WTC11 (cell line): ENCODE data around the gene ITPKB. TPM values are rescaled to one million over a fixed set of nuclear protein-coding genes. Genes with fewer than 3 reads are reported as not detected.

Source experiments
- ATAC-seq: fragments of 200-7000 bp; cut with Tn5 transposase; 2 replicates; pipeline ENCODE4 v1.10.0; 2021; ENCODE audit warnings: mild to moderate bottlenecking, moderate library complexity
- CTCF ChIA-PET: fragments of 300-600 bp; sonication (Branson Sonifier 250); formaldehyde crosslinking; loops from one replicate; lab custom pipeline; 2021; ENCODE audit warnings: antibody characterized with exemption; lab: Charles Lee
- POLR2A ChIA-PET: fragments of 350-600 bp; sonication (Branson Sonifier 250); formaldehyde crosslinking; loops from one replicate; lab custom pipeline; 2021; ENCODE audit warnings: antibody characterized with exemption; lab: Charles Lee
- DNase-seq: peaks from one replicate; pipeline ENCODE4 v3.0.0; 2021; ENCODE audit warnings: low spot score
- H3K27ac Mint-ChIP-seq: 2 replicates; pipeline ENCODE4 v1.8.0; 2021; ENCODE audit warnings: mixed read lengths
- H3K27me3 Mint-ChIP-seq: 2 replicates; pipeline ENCODE4 v1.8.0; 2021; ENCODE audit warnings: low read depth, mild to moderate bottlenecking, moderate library complexity, mixed read lengths
- H3K36me3 Mint-ChIP-seq: 2 replicates; pipeline ENCODE4 v1.8.0; 2021; ENCODE audit warnings: mixed read lengths
- H3K4me1 Mint-ChIP-seq: 2 replicates; pipeline ENCODE4 v1.8.0; 2022; ENCODE audit warnings: mixed read lengths
- H3K4me3 Mint-ChIP-seq: 2 replicates; pipeline ENCODE4 v1.8.0; 2021; ENCODE audit warnings: mild to moderate bottlenecking, moderate library complexity, mixed read lengths
- H3K9me3 Mint-ChIP-seq: 2 replicates; pipeline ENCODE4 v1.8.0; 2021; ENCODE audit warnings: mixed read lengths
- AR ChIP-seq: fragments of 250-450 bp; sonication (Bioruptor Pico); IDR thresholded peaks from 2 replicates; pipeline ENCODE4 v1.9.0; 2021; ENCODE audit warnings: mild to moderate bottlenecking
- ATF1 ChIP-seq: sonication (generic); formaldehyde crosslinking; IDR thresholded peaks from 2 replicates; pipeline ENCODE4 v1.8.1; 2023; ENCODE audit warnings: mild to moderate bottlenecking, moderate library complexity, missing genetic modification reagents
- ELF4 ChIP-seq: sonication (generic); formaldehyde crosslinking; IDR thresholded peaks from 2 replicates; pipeline ENCODE4 v1.8.1; 2022; ENCODE audit warnings: low read depth, mild to moderate bottlenecking, moderate library complexity, missing genetic modification reagents
- NFATC4 ChIP-seq: fragments of 250-450 bp; sonication (Bioruptor Pico); IDR thresholded peaks from 2 replicates; pipeline ENCODE4 v1.9.0; 2021; ENCODE audit warnings: mild to moderate bottlenecking
- STAT6 ChIP-seq: sonication (generic); formaldehyde crosslinking; conservative IDR thresholded peaks from 2 replicates; pipeline ENCODE4 v1.8.1; 2023; ENCODE audit warnings: mild to moderate bottlenecking, low read depth, missing genetic modification reagents, moderate library complexity
- ZNF281 ChIP-seq: sonication (generic); formaldehyde crosslinking; IDR thresholded peaks from 2 replicates; pipeline ENCODE4 v1.8.0; 2023; ENCODE audit warnings: mild to moderate bottlenecking, missing genetic modification reagents
- ZNF532 ChIP-seq: fragments of 250-450 bp; sonication (Bioruptor Pico); IDR thresholded peaks from 2 replicates; pipeline ENCODE4 v1.9.0; 2021; ENCODE audit warnings: mild to moderate bottlenecking, borderline replicate concordance
- total RNA-seq: library from RNA; stranded (reverse); gene quantifications from 3 replicates; pipeline ENCODE4 v1.2.3, GENCODE V29; 2021

The ITPKB gene
- total RNA-seq, 1 experiment from 2014 or later, result 15.6 TPM

GRCh38 chr1:226675715-226676357 lies 63.2 kb downstream of the ITPKB start:
- no peak overlapping the region for H3K27ac Mint-ChIP-seq
- peaks cover 44% of the 10 kb centered on the region for H3K4me1 Mint-ChIP-seq
- peaks cover 30% of the 10 kb centered on the region for H3K27me3 Mint-ChIP-seq
- ATAC-seq, result no peak
- ChIA-PET CTCF (no interaction called here), POLR2A (interaction anchor here (0.5 kb wide), 1 partner anchor 367 kb away, joined by 3 read pairs; no protein-coding TSS in a partner anchor)
- H3K4me3 Mint-ChIP-seq, result no peak overlapping the region
- no peaks in the 10 kb centered on the region for H3K9me3 Mint-ChIP-seq
- no peak for DNase-seq
- no peaks in the 10 kb centered on the region for H3K36me3 Mint-ChIP-seq
- no peak for TF ChIP-seq STAT6 (CRISPR knock-in tag)

GRCh38 chr1:226674892-226675714 lies 64.0 kb downstream of the ITPKB start:
- ATAC-seq, result no peak

More at GRCh38 chr1:226674892-226675714, 64.0 kb downstream of the ITPKB start:
- TF ChIP-seq NFATC4, result no peak
- no peak for TF ChIP-seq ATF1 (CRISPR knock-in tag)
- TF ChIP-seq ZNF532, result no peak
- no peak for TF ChIP-seq ZNF281 (CRISPR knock-in tag)
- no peak for TF ChIP-seq AR (CRISPR knock-in tag)
- TF ChIP-seq ELF4 (CRISPR knock-in tag), result no peak
- ChIA-PET POLR2A (no interaction called here), CTCF (no interaction called here)
- no peak overlapping the region for H3K27ac Mint-ChIP-seq
- no peak for DNase-seq
- no peaks in the 10 kb centered on the region for H3K36me3 Mint-ChIP-seq
- H3K4me1 Mint-ChIP-seq, result peaks cover 41% of the 10 kb centered on the region
- H3K9me3 Mint-ChIP-seq, result no peaks in the 10 kb centered on the region
- H3K4me3 Mint-ChIP-seq, result no peak overlapping the region
- H3K27me3 Mint-ChIP-seq, result peaks cover 23% of the 10 kb centered on the region
